ENCODE measurements around the gene MT3. TPM values are rescaled to one million over a fixed set of nuclear protein-coding genes. Genes with fewer than 3 reads are reported as not detected.

The MT3 gene
- total and polyA plus RNA-seq, 9 of the 15 experiments (the other 6 are each of a cell fraction or from before 2014, with no cell fraction given), result not detected

DNA sequence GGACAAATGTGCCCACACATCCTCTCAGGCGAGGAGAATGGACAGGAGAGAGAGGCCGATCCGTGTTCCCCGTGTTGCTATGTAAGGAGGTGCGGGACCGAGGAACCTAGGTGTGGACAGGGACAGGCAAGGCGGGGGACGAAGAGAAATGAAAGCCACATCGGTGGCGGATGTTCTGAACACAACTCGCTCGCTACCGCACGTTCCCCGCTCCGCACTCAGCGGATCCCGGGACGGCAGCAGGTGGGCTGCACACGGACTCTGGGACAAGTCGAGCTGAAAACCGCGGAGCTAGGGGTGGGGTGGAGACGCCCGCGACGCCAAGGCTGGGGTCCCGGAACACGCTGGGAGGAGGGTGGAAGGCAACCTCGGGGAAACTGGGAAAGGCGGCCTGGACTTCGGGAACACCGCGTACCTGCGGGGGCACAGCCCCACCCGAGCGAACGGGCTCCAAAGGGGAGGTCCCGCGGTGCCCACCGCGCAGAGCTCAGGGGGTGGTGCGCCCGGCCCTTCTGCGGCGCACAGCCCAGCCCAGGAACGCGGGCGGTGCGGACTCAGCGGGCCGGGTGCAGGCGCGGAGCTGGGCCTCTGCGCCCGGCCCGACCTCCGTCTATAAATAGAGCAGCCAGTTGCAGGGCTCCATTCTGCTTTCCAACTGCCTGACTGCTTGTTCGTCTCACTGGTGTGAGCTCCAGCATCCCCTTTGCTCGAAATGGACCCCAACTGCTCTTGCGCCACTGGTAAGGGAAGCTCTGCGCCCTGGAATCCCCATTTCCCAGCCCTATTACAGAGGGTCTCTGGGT, 36.0 kb downstream of the MT3 start, which contains the start of gene MT1E (continued):
- no peak for TF ChIP-seq HINFP (tag; conservative IDR thresholded peaks at IDR 0.05; ENCODE audit: low read depth)
- no peak for TF ChIP-seq BDP1 (IDR thresholded peaks at IDR 0.05; ENCODE audit: insufficient read depth, insufficient read length)
- no peak for TF ChIP-seq THAP7 (CRISPR knock-in tag; IDR thresholded peaks at IDR 0.05)

- H4K20me1 ChIP-seq (replicated peaks; ENCODE audit: control insufficient read depth, insufficient read depth, low read length), result no peaks in the 10 kb centered on the region
- ChIA-PET POLR2A (interaction anchor here (1.0 kb wide), 1 partner anchor 13 kb away, joined by 4 read pairs; no protein-coding TSS in a partner anchor), CTCF (ENCODE audit: low intra/inter-chr PET ratio) (no interaction called here)
- H3K9me1 ChIP-seq (ENCODE audit: control insufficient read depth, insufficient read depth, low read length), result no peaks in the 10 kb centered on the region
- no peak; the same call in 2 of the 3 replicates for ATAC-seq
- H3K4me1 ChIP-seq (replicated peaks in 1 of 2; ENCODE audit: control insufficient read depth in 2 of 2, insufficient read depth in 2 of 2, low read length in 2 of 2), result peaks cover 0 to 7% of the 10 kb centered on the region in 2 experiments; a peak in 2 of 5 replicates
- H3K79me2 ChIP-seq (ENCODE audit: control insufficient read depth, insufficient read depth, low read length), result no peaks in the 10 kb centered on the region
- H3K36me3 ChIP-seq (ENCODE audit: control insufficient read depth, insufficient read depth, low read length), result no peaks in the 10 kb centered on the region
- no peaks in the 10 kb centered on the region for H3K9me3 ChIP-seq (replicated peaks; ENCODE audit: control insufficient read depth, insufficient read depth, low read depth, low read length)
- H3K4me2 ChIP-seq (ENCODE audit: insufficient read depth, low read length), result no peak overlapping the region
- peaks cover 16 to 40% of the 10 kb centered on the region in 2 experiments; a peak in 4 of 5 replicates for H3K27me3 ChIP-seq (ENCODE audit: control insufficient read depth in 2 of 2, insufficient read depth in 2 of 2, low read length in 2 of 2)
- intact Hi-C loops (cut with micrococcal nuclease) (no loop called here), in situ Hi-C loops (cut with MboI) (no loop called here)
- FAIRE-seq, result no peak
- no peak overlapping the region for H3K9ac ChIP-seq (ENCODE audit: insufficient read depth in 1 of 2, low read depth in 2 of 2, low read length in 2 of 2)
- no TSS peak for BruUV-seq (replicated peaks)
- H3K27ac ChIP-seq (ENCODE audit: extremely low read depth, low read depth, low read length), result no peak overlapping the region
- no peak for DNase-seq (ENCODE audit: extremely low read depth in 1 of 4, low spot score in 3 of 4)
- H2AFZ ChIP-seq (ENCODE audit: low read depth, low read length), result no peak overlapping the region
- H3K4me3 ChIP-seq, result no peak overlapping the region
- WGBS (ENCODE audit: insufficient coverage, low coverage, missing lambda C conversion rate), result 1% methylated on average over 11 of the region's 16 CpGs
- no peak for TF ChIP-seq ZKSCAN8 (CRISPR knock-in tag; IDR thresholded peaks at IDR 0.05)
- no peak for TF ChIP-seq ZBTB8A (IDR thresholded peaks at IDR 0.05; ENCODE audit: partially characterized antibody)
- no peak for TF ChIP-seq TRIM25 (IDR thresholded peaks at IDR 0.05; ENCODE audit: borderline replicate concordance)
- no peak for TF ChIP-seq HNRNPL (IDR thresholded peaks at IDR 0.05; ENCODE audit: low read depth, low read length)
- TF ChIP-seq CREM (IDR thresholded peaks at IDR 0.05; ENCODE audit: low read depth), result no peak
- TF ChIP-seq TRIM28 (IDR thresholded peaks at IDR 0.05), result no peak
- no peak for TF ChIP-seq SMAD4 (CRISPR knock-in tag; conservative IDR thresholded peaks at IDR 0.05)
- TF ChIP-seq ZNF586 (CRISPR knock-in tag; conservative IDR thresholded peaks at IDR 0.05), result no peak
- TF ChIP-seq IFI16 (CRISPR knock-in tag; IDR thresholded peaks at IDR 0.05), result no peak
These were observed 36.8 kb downstream of the MT3 start for GRCh38 chr16:56625943-56626654.
